CD4-positive, alpha-beta memory T cell (primary cell): Measurements from ENCODE around the gene COL16A1. TPM values are rescaled to one million over a fixed set of nuclear protein-coding genes. Genes with fewer than 3 reads are reported as not detected.

ENCODE experiments used
- CTCF ChIA-PET: fragments of 350-600 bp; sonication (Branson Sonifier 250); formaldehyde crosslinking; loops from one replicate; lab custom pipeline; 2021; ENCODE audit warnings: inconsistent platforms; ENCODE audit not compliant: partially characterized antibody; lab: Charles Lee
- POLR2A ChIA-PET: fragments of 350-600 bp; sonication (Branson Sonifier 250); formaldehyde crosslinking; loops from one replicate; lab custom pipeline; 2021; ENCODE audit not compliant: partially characterized antibody; lab: Charles Lee
- DNase-seq, 5 donors: peaks; one replicate each; pipeline versions ENCODE4 v3.0.0 to v3.0.0-alpha.2; 2020 to 2022; ENCODE audit warnings: mixed read lengths in 1 of 5
- H3K27ac ChIP-seq: one replicate; pipeline ENCODE4 v1.7.0; 2013; ENCODE audit warnings: low read depth, low read length
- H3K27me3 ChIP-seq: 2 replicates; pipeline ENCODE4 v1.7.0; 2013; ENCODE audit warnings: mild to moderate bottlenecking, low read length, moderate library complexity; ENCODE audit not compliant: insufficient read depth
- H3K36me3 ChIP-seq: 2 replicates; pipeline ENCODE4 v1.7.0; 2013; ENCODE audit warnings: mild to moderate bottlenecking, low read length, moderate library complexity; ENCODE audit not compliant: insufficient read depth
- H3K4me1 ChIP-seq: 2 replicates; pipeline ENCODE4 v1.7.0; 2013; ENCODE audit warnings: mild to moderate bottlenecking, low read length, moderate library complexity; ENCODE audit not compliant: insufficient read depth
- H3K4me3 ChIP-seq, 2 donors: one replicate each; pipeline ENCODE4 v1.7.0; 2013; ENCODE audit warnings: low read length in 2 of 2, mild to moderate bottlenecking in 1 of 2
- H3K9me3 ChIP-seq, 2 donors: one replicate each; pipeline ENCODE4 v1.7.0; 2013; ENCODE audit warnings: low read length in 2 of 2, control low read depth in 1 of 2; ENCODE audit not compliant: control insufficient read depth in 1 of 2
- H3K27ac Mint-ChIP-seq, 7 donors: one replicate each; pipeline ENCODE4 v1.8.0; 2020 to 2021; ENCODE audit warnings: mixed read lengths in 7 of 7, mild to moderate bottlenecking in 6 of 7, inconsistent platforms in 3 of 7, moderate library complexity in 3 of 7
- H3K27me3 Mint-ChIP-seq, 2 donors: one replicate each; pipeline ENCODE4 v1.8.0; 2020 to 2021; ENCODE audit warnings: mixed read lengths in 2 of 2
- H3K36me3 Mint-ChIP-seq, 2 donors: one replicate each; pipeline ENCODE4 v1.8.0; 2020 to 2021; ENCODE audit warnings: mixed read lengths in 2 of 2, inconsistent platforms in 1 of 2, mild to moderate bottlenecking in 1 of 2
- H3K4me1 Mint-ChIP-seq, 4 donors: one replicate each; pipeline ENCODE4 v1.8.0; 2020 to 2021; ENCODE audit warnings: mixed read lengths in 4 of 4, mild to moderate bottlenecking in 1 of 4
- H3K4me3 Mint-ChIP-seq, 8 donors: one replicate each; pipeline ENCODE4 v1.8.0; 2020 to 2021; ENCODE audit warnings: mixed read lengths in 8 of 8, mild to moderate bottlenecking in 7 of 8, moderate library complexity in 6 of 8, inconsistent platforms in 3 of 8
- H3K9me3 Mint-ChIP-seq, 8 donors: one replicate each; pipeline ENCODE4 v1.8.0; 2020 to 2021; ENCODE audit warnings: mixed read lengths in 8 of 8, mild to moderate bottlenecking in 5 of 8, inconsistent platforms in 3 of 8, moderate library complexity in 1 of 8
- intact Hi-C: fragments of 100-400 bp; cut with micrococcal nuclease; formaldehyde crosslinking; loops from one replicate; pipeline ENCODE4 v1.15.1; 2023
- polyA plus RNA-seq, 2 donors: library from polyadenylated mRNA; unstranded; fragments of 300-500 nt; fragmentation: Illumina TruSeq; gene quantifications; one replicate each; pipeline ENCODE4 v1.2.3, GENCODE V29; 2021
- total RNA-seq, 2 experiments: library from RNA; stranded (reverse); gene quantifications; one replicate each; pipeline ENCODE4 v1.2.3, GENCODE V29; 2021

Gene COL16A1
- total and polyA plus RNA-seq, 4 experiments from 2014 or later, result not detected

DNA sequence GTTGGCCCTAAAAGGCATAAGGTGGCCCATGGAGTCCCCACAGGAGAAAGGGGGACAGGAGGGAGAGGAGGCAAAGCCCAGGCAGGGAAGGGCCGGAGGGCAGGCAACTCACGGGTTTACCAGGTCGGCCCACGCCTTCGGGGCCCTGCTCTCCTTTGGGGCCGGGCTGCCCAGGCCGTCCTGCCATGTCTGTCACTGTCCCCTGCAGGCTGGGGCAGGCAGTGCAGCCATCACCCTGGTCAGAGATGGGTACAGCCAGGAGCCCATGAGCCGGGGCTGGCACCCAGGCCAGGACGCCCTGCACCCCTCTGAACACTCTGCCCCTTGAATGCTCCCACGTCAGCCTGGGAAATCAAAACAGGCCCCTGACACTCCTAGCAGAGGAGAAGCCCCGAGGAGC lies 19.8 kb downstream of the COL16A1 start:
- H3K36me3 ChIP-seq, result no peaks in the 10 kb centered on the region
- peaks cover 12 to 22% of the 10 kb centered on the region in 2 donors for H3K27me3 Mint-ChIP-seq
- H3K9me3 ChIP-seq, result no peaks in the 10 kb centered on the region
- POLR2A ChIA-PET, result no interaction called here
- H3K9me3 Mint-ChIP-seq, result no peaks in the 10 kb centered on the region
- intact Hi-C loops, result no loop called here
- no peaks in the 10 kb centered on the region for H3K36me3 Mint-ChIP-seq
- H3K4me3 Mint-ChIP-seq, result no peak overlapping the region
- no peaks in the 10 kb centered on the region for H3K4me1 ChIP-seq
- CTCF ChIA-PET, result no interaction called here
- H3K4me1 Mint-ChIP-seq, result no peaks in the 10 kb centered on the region
- H3K27ac Mint-ChIP-seq, result no peak overlapping the region
- DNase-seq, result no peak
- H3K27ac ChIP-seq, result no peak overlapping the region
- no peak overlapping the region for H3K4me3 ChIP-seq
- H3K27me3 ChIP-seq, result peaks cover 3% of the 10 kb centered on the region

DNA sequence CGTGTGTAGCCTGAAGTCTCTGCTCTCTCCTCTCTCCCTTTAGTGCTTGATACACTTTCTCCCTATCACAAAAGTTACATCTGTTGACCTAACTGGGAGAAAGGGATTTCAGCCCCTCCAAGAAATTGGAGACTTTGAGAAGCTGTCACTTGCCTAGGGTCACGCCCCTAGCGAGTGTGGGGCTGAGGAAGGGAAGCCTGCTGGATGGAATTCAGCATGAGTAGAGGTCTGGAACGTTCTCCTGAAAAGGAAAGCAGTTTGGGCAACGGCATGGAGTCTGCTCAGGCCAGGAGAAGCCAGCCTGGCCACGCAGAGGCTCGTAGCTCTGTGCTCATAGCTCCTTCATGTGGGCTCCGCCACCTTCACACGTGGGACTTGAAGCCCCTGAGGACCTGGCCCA lies 22.4 kb downstream of the COL16A1 start:
- H3K27me3 ChIP-seq, result peaks cover 3% of the 10 kb centered on the region
- H3K9me3 Mint-ChIP-seq, result no peaks in the 10 kb centered on the region
- H3K36me3 ChIP-seq, result no peaks in the 10 kb centered on the region
- H3K36me3 Mint-ChIP-seq, result no peaks in the 10 kb centered on the region
- POLR2A ChIA-PET, result no interaction called here
- no peak overlapping the region for H3K4me3 ChIP-seq
- intact Hi-C loops, result no loop called here
- no peaks in the 10 kb centered on the region for H3K9me3 ChIP-seq
- H3K27ac Mint-ChIP-seq, result no peak overlapping the region
- no peak overlapping the region for H3K27ac ChIP-seq
- no peaks in the 10 kb centered on the region for H3K4me1 Mint-ChIP-seq
- CTCF ChIA-PET, result no interaction called here
- no peak overlapping the region for H3K4me3 Mint-ChIP-seq
- peaks cover 3 to 10% of the 10 kb centered on the region in 2 donors for H3K27me3 Mint-ChIP-seq
- H3K4me1 ChIP-seq, result no peaks in the 10 kb centered on the region
- no peak for DNase-seq

- Mint-ChIP-seq H3K4me3 (no peak overlapping the region), H3K36me3 (no peaks in the 10 kb centered on the region), H3K4me1 (no peaks in the 10 kb centered on the region), H3K27ac (no peak overlapping the region), H3K27me3 (peaks cover 1 to 3% of the 10 kb centered on the region in 2 donors), H3K9me3 (no peaks in the 10 kb centered on the region)
- Histone ChIP-seq H3K27me3 (peaks cover 3% of the 10 kb centered on the region), H3K27ac (no peak overlapping the region), H3K36me3 (no peaks in the 10 kb centered on the region), H3K4me3 (no peak overlapping the region), H3K9me3 (no peaks in the 10 kb centered on the region), H3K4me1 (no peaks in the 10 kb centered on the region)
- ChIA-PET CTCF (interaction anchor here (1.3 kb wide), 2 partner anchors 10 to 32 kb away, joined by 3 read pairs; no protein-coding TSS in a partner anchor), POLR2A (no interaction called here)
- intact Hi-C loops, result no loop called here
- no peak for DNase-seq
Measured at GRCh38 chr1:31679676-31680230, 24.1 kb downstream of the COL16A1 start.

DNA sequence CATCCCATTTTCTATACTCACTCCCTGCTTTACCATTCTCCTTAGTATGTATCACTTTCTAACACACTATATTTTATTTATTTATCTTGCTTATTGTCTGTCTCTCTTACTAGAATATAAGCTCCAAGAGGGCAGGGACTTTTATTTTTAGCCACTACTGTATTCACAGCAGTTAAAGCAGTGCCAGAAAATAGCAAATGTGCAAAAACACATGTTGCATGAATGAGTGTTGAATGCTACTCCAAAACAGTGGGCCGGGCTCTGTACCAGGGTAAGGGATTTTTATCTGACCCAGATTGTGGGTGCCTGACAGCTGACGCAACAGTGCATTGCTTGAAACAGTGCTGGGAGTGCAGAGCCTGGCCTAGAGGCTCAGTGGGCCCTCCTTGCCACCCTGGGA lies 24.7 kb downstream of the COL16A1 start:
- H3K9me3 ChIP-seq, result no peaks in the 10 kb centered on the region
- no peaks in the 10 kb centered on the region for H3K36me3 ChIP-seq
- ChIA-PET POLR2A (no interaction called here), CTCF (interaction anchor here (1.3 to 1.4 kb wide), 3 partner anchors 9 to 131 kb away, joined by 3 read pairs; no protein-coding TSS in a partner anchor)
- peaks cover 3% of the 10 kb centered on the region for H3K27me3 ChIP-seq
- no peaks in the 10 kb centered on the region for H3K4me1 ChIP-seq
- H3K27me3 Mint-ChIP-seq, result peaks cover 0 to 2% of the 10 kb centered on the region in 2 donors
- no peak for DNase-seq
- intact Hi-C loops, result no loop called here
- H3K27ac ChIP-seq, result no peak overlapping the region
- H3K9me3 Mint-ChIP-seq, result no peaks in the 10 kb centered on the region
- no peak overlapping the region for H3K4me3 ChIP-seq
- no peak overlapping the region for H3K27ac Mint-ChIP-seq
- H3K36me3 Mint-ChIP-seq, result no peaks in the 10 kb centered on the region
- no peak overlapping the region for H3K4me3 Mint-ChIP-seq
- H3K4me1 Mint-ChIP-seq, result no peaks in the 10 kb centered on the region

DNA sequence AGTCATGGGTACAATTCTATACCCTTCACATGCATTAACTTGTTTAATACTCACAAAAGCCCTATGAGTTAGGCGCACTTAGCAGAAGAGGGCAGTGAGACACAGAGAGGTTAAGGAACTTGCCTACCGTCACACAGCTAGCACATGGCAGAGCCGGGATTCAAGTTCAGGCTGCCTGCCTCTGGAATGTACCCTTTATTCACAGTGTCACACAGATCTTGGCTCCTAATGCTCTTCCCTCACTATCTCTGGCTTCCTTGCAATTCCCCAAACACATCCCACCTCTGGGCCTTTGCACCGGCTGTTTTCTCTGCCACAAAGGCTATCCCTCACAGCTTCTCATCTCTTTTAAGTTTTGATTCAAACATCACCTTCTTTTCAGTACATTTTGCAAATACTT lies 25.1 kb downstream of the COL16A1 start:
- ChIA-PET CTCF (interaction anchor here (1.3 to 1.4 kb wide), 3 partner anchors 9 to 131 kb away, joined by 3 read pairs; no protein-coding TSS in a partner anchor), POLR2A (no interaction called here)
- Mint-ChIP-seq H3K4me3 (no peak overlapping the region), H3K36me3 (no peaks in the 10 kb centered on the region), H3K4me1 (no peaks in the 10 kb centered on the region), H3K27me3 (peaks cover 0 to 2% of the 10 kb centered on the region in 2 donors), H3K27ac (no peak overlapping the region), H3K9me3 (no peaks in the 10 kb centered on the region)
- no peak for DNase-seq
- Histone ChIP-seq H3K36me3 (no peaks in the 10 kb centered on the region), H3K27ac (no peak overlapping the region), H3K4me1 (no peaks in the 10 kb centered on the region), H3K9me3 (no peaks in the 10 kb centered on the region), H3K4me3 (no peak overlapping the region), H3K27me3 (peaks cover 3% of the 10 kb centered on the region)
- intact Hi-C loops, result no loop called here

DNA sequence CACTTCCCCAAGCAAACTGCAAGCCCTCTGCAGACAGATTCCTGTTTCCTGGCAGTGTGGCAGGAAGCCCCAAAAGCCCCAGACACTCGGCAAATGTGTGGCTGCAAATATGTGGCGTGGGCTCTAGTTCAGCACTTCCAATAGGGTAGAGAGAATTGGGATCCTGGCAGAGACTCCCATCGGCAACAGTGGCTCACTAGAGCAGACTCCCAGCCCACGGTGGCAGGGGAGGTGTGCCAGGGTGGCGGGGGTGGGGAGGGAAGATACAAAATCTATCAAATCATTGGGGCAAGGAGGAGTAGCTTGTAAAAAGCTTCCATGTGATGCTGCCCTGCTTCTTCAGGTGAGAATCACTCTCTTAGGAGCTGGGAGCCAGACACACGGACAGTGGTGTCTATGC lies 25.9 kb downstream of the COL16A1 start:
- H3K27ac Mint-ChIP-seq, result no peak overlapping the region

DNA sequence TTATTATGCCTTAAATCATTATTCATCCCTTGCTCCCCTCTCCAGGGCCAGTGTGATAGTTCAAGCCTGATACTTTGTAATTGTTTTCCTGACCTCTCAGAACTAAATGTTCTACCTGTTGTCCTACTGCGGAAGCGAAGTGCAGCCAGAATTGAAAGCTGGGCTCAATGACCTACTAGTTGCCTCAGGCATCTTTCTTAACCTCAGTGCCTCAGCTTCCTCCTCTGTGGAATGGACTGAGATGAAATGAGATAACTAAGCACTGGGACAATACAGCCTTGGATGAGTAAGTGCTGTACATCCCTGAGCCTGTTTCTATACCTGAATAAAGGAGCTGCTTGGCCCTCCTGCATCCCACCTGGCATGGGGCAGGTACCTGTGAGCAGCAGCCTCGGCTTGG lies 26.4 kb downstream of the COL16A1 start:
- H3K9me3 Mint-ChIP-seq, result no peaks in the 10 kb centered on the region
- no peaks in the 10 kb centered on the region for H3K4me1 ChIP-seq
- no peak for DNase-seq
- peaks cover 2% of the 10 kb centered on the region for H3K27me3 ChIP-seq
- intact Hi-C loops, result no loop called here
- CTCF ChIA-PET, result no interaction called here
- H3K9me3 ChIP-seq, result no peaks in the 10 kb centered on the region
- H3K27me3 Mint-ChIP-seq, result peaks cover 0 to 2% of the 10 kb centered on the region in 2 donors
- no peak overlapping the region for H3K4me3 ChIP-seq
- POLR2A ChIA-PET, result no interaction called here
- no peak overlapping the region for H3K27ac Mint-ChIP-seq
- no peaks in the 10 kb centered on the region for H3K36me3 ChIP-seq
- no peak overlapping the region for H3K27ac ChIP-seq
- H3K4me3 Mint-ChIP-seq, result no peak overlapping the region
- no peaks in the 10 kb centered on the region for H3K4me1 Mint-ChIP-seq
- no peaks in the 10 kb centered on the region for H3K36me3 Mint-ChIP-seq

More for the DNA sequence above, 25.9 kb downstream of the COL16A1 start:
- intact Hi-C loops, result no loop called here
- no peak for DNase-seq
- no peaks in the 10 kb centered on the region for H3K36me3 ChIP-seq
- POLR2A ChIA-PET, result no interaction called here
- H3K27ac ChIP-seq, result no peak overlapping the region
- no peaks in the 10 kb centered on the region for H3K9me3 ChIP-seq
- H3K4me3 ChIP-seq, result no peak overlapping the region
- Mint-ChIP-seq H3K9me3 (no peaks in the 10 kb centered on the region), H3K4me1 (no peaks in the 10 kb centered on the region), H3K27me3 (peaks cover 0 to 2% of the 10 kb centered on the region in 2 donors), H3K4me3 (no peak overlapping the region), H3K36me3 (no peaks in the 10 kb centered on the region)
- CTCF ChIA-PET, result interaction anchor here (1.4 kb wide), 1 partner anchor 130 kb away, joined by 3 read pairs; no protein-coding TSS in a partner anchor
- H3K4me1 ChIP-seq, result no peaks in the 10 kb centered on the region
- peaks cover 3% of the 10 kb centered on the region for H3K27me3 ChIP-seq
